Measurements from ENCODE around the gene ARFGAP2.

Gene ARFGAP2

GRCh38 chr11:47176328-47177228 is at the start of gene ARFGAP2:
Gene ARFGAP2 (minus strand): TSS chr11:47176879. CDS start chr11:47176853, 26 bp downstream.
- TF ChIP-seq EGR1 (IDR thresholded peaks at IDR 0.05) (peak; percentile 54; the same call in 1 of the 2 replicates), NFIC (IDR thresholded peaks at IDR 0.05) (no peak), CREB1 (IDR thresholded peaks at IDR 0.05; ENCODE audit: low read depth) (peak; percentile 48; the same call in 1 of the 2 replicates), RAD21 (IDR thresholded peaks at IDR 0.05; ENCODE audit: low read depth) (no peak), FOXM1 (IDR thresholded peaks at IDR 0.05; ENCODE audit: borderline replicate concordance, low read depth) (peak; percentile 23; the same call in 1 of the 2 replicates), ZBTB7A (IDR thresholded peaks at IDR 0.05; ENCODE audit: low read depth) (peak; percentile 97), TEAD4 (IDR thresholded peaks at IDR 0.05) (no peak; the same call in 1 of the 2 replicates), EP300 (IDR thresholded peaks at IDR 0.05; ENCODE audit: borderline replicate concordance) (peak; percentile 16; the same call in 1 of the 2 replicates), TCF12 (IDR thresholded peaks at IDR 0.05; ENCODE audit: low read depth) (peak; percentile 64), USF1 (IDR thresholded peaks at IDR 0.05) (no peak), CEBPB (IDR thresholded peaks at IDR 0.05) (no peak), YY1 (IDR thresholded peaks at IDR 0.05; ENCODE audit: low read depth) (peak; percentile 96), TAF1 (IDR thresholded peaks at IDR 0.05; ENCODE audit: low read depth) (peak; percentile 95)
- TF ChIP-seq, protein P1, sequence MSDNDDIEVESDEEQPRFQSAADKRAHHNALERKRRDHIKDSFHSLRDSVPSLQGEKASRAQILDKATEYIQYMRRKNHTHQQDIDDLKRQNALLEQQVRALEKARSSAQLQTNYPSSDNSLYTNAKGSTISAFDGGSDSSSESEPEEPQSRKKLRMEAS (IDR thresholded peaks at IDR 0.05): peak; percentile 12
- TF ChIP-seq, protein P2, sequence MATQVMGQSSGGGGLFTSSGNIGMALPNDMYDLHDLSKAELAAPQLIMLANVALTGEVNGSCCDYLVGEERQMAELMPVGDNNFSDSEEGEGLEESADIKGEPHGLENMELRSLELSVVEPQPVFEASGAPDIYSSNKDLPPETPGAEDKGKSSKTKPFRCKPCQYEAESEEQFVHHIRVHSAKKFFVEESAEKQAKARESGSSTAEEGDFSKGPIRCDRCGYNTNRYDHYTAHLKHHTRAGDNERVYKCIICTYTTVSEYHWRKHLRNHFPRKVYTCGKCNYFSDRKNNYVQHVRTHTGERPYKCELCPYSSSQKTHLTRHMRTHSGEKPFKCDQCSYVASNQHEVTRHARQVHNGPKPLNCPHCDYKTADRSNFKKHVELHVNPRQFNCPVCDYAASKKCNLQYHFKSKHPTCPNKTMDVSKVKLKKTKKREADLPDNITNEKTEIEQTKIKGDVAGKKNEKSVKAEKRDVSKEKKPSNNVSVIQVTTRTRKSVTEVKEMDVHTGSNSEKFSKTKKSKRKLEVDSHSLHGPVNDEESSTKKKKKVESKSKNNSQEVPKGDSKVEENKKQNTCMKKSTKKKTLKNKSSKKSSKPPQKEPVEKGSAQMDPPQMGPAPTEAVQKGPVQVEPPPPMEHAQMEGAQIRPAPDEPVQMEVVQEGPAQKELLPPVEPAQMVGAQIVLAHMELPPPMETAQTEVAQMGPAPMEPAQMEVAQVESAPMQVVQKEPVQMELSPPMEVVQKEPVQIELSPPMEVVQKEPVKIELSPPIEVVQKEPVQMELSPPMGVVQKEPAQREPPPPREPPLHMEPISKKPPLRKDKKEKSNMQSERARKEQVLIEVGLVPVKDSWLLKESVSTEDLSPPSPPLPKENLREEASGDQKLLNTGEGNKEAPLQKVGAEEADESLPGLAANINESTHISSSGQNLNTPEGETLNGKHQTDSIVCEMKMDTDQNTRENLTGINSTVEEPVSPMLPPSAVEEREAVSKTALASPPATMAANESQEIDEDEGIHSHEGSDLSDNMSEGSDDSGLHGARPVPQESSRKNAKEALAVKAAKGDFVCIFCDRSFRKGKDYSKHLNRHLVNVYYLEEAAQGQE (IDR thresholded peaks at IDR 0.05; ENCODE audit: low read depth): no peak

DNA sequence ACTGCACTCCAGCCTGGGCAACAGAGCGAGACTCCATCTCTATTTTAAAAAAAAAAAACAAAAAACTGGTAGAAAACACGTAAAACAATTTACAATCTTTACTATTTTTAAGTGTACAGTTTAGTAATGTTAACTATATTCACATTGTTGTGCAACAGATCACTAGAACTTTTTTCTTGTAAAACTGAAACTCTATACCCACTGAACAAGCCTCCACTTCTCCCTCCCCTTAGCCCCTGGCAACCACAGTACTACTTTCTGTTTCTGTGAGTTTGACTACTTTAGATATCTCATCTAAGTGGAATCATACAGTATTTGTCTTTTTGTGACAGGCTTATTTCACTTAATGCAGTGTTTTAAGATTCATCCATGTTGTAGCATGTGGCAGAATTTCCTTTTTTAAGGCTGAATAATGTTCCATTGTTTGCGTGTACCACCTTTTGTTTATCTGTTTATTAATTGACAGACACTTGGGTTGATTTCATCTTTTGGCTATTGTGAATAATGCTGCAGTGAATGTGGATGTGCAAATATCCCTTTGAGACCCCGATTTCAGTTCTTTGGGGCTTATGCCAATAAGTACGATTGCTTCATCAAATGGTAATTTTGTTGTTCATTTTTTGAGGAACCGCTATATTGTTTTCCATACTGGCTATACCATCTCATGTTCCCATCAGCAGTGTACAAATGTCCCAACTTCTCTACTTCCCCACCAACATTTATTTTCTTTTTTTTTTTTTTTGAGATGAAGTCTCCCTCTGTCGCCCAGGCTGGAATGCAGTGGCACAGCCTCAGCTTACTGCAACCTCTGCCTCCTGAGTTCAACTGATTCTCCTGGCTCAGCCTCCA is 49.1 kb upstream of the ARFGAP2 start:
- TF ChIP-seq EGR1 (IDR thresholded peaks at IDR 0.05): no peak
- no peak for TF ChIP-seq CREB1 (IDR thresholded peaks at IDR 0.05; ENCODE audit: low read depth)
- no peak for TF ChIP-seq YY1 (IDR thresholded peaks at IDR 0.05; ENCODE audit: low read depth)
- TF ChIP-seq CEBPB (IDR thresholded peaks at IDR 0.05): no peak
- no peak for TF ChIP-seq EP300 (IDR thresholded peaks at IDR 0.05; ENCODE audit: borderline replicate concordance)
- TF ChIP-seq TAF1 (IDR thresholded peaks at IDR 0.05; ENCODE audit: low read depth): no peak
- no peak for TF ChIP-seq TCF12 (IDR thresholded peaks at IDR 0.05; ENCODE audit: low read depth)
- TF ChIP-seq FOXM1 (IDR thresholded peaks at IDR 0.05; ENCODE audit: borderline replicate concordance, low read depth): no peak
- TF ChIP-seq RAD21 (IDR thresholded peaks at IDR 0.05; ENCODE audit: low read depth): no peak
- TF ChIP-seq ZBTB7A (IDR thresholded peaks at IDR 0.05; ENCODE audit: low read depth): no peak
- TF ChIP-seq, protein P1 (IDR thresholded peaks at IDR 0.05): no peak
- TF ChIP-seq TEAD4 (IDR thresholded peaks at IDR 0.05): no peak
- TF ChIP-seq, protein P2 (IDR thresholded peaks at IDR 0.05; ENCODE audit: low read depth): no peak

DNA sequence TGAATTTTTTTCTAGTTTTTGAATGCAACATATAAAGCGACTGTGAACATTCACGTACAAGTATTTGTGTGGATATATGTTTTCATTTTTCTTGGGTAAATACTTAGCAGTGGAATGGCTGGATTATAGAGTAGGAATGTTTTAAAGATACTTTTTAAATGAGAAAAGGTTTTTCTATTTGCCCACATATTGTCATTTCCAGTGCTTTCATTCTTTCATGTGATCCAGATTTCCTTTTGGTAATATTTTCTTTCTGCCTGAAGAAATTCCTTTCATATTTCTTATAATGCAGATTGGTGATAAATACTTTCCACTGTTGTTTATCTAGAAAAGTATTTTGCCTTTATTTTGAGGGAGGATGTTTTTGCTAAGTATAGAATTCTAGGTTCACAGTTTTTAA is 46.0 kb upstream of the ARFGAP2 start:
- TF ChIP-seq EP300 (IDR thresholded peaks at IDR 0.05; ENCODE audit: borderline replicate concordance) (no peak), USF1 (IDR thresholded peaks at IDR 0.05) (no peak), EGR1 (IDR thresholded peaks at IDR 0.05) (no peak), RAD21 (IDR thresholded peaks at IDR 0.05; ENCODE audit: low read depth) (no peak), CEBPB (IDR thresholded peaks at IDR 0.05) (no peak), TAF1 (IDR thresholded peaks at IDR 0.05; ENCODE audit: low read depth) (no peak), TEAD4 (IDR thresholded peaks at IDR 0.05) (no peak), NFIC (IDR thresholded peaks at IDR 0.05) (no peak), YY1 (IDR thresholded peaks at IDR 0.05; ENCODE audit: low read depth) (no peak), CREB1 (IDR thresholded peaks at IDR 0.05; ENCODE audit: low read depth) (no peak), TCF12 (IDR thresholded peaks at IDR 0.05; ENCODE audit: low read depth) (no peak), ZBTB7A (IDR thresholded peaks at IDR 0.05; ENCODE audit: low read depth) (no peak)
- TF ChIP-seq, protein P1 (IDR thresholded peaks at IDR 0.05): no peak
- TF ChIP-seq, protein P2 (IDR thresholded peaks at IDR 0.05; ENCODE audit: low read depth): no peak
